Peyer's patch (tissue), 4 donors: ENCODE results near the gene SLC9A8. TPM values are rescaled to one million over a fixed set of nuclear protein-coding genes. Genes with fewer than 3 reads are reported as not detected.

Experiments
- DNase-seq, 3 donors: peaks; one replicate each; pipeline ENCODE4 v3.0.0-alpha.2; 2017 to 2019
- H3K27ac ChIP-seq, 4 donors: fragments of 200-600 bp; sonication (generic); one replicate each; pipeline ENCODE4 v1.5.1; 2016 to 2019
- H3K27me3 ChIP-seq, 2 donors: fragments of 200-600 bp; sonication (generic); one replicate each; pipeline ENCODE4 v1.5.1; 2019
- H3K36me3 ChIP-seq, 3 donors: fragments of 200-600 bp; sonication (generic); one replicate each; pipeline ENCODE4 v1.5.1; 2016 to 2019
- H3K4me1 ChIP-seq, 4 donors: fragments of 200-600 bp; sonication (generic); one replicate each; pipeline ENCODE4 v1.5.1; 2016 to 2019
- H3K4me3 ChIP-seq, 4 donors: fragments of 200-600 bp; sonication (generic); 1 replicate in 3 of 4; 2 replicates in 1 of 4; pipeline ENCODE4 v1.5.1; 2016 to 2019; ENCODE audit warnings: mild to moderate bottlenecking in 1 of 4
- H3K9me3 ChIP-seq, 4 donors: fragments of 200-600 bp; sonication (generic); one replicate each; pipeline ENCODE4 v1.5.1; 2016 to 2019; ENCODE audit warnings: mild to moderate bottlenecking in 1 of 4
- POLR2A ChIP-seq, 2 donors: fragments of 450-650 bp; IDR thresholded peaks; one replicate each; pipeline ENCODE4 v1.5.1; 2017; ENCODE audit warnings: antibody characterized with exemption in 2 of 2, mild to moderate bottlenecking in 2 of 2, moderate library complexity in 2 of 2
- total RNA-seq, 4 donors: library from RNA; depleted of rRNA; stranded (reverse); fragments of >200 nt; gene quantifications; one replicate each; pipeline ENCODE4 v1.1.0, GENCODE V29; 2016
- TF ChIP-seq, protein P1 (sequence below), 6 experiments: fragments of 450-650 bp in 4 of 6; fragments of 200-600 bp in 2 of 6; sonication (generic) in 1 of 6; IDR thresholded peaks; one replicate each; pipeline ENCODE4 v1.5.1; 2017 to 2019; ENCODE audit warnings: antibody characterized with exemption in 6 of 6, mild to moderate bottlenecking in 3 of 6, moderate library complexity in 1 of 6

Gene SLC9A8
- total RNA-seq, 4 donors from 2014 or later, result 15.6 to 24.4 (median 19.8) TPM

- no peak for DNase-seq
- TF ChIP-seq POLR2A (IDR thresholded peaks at IDR 0.05), result no peak
- TF ChIP-seq, protein P1, sequence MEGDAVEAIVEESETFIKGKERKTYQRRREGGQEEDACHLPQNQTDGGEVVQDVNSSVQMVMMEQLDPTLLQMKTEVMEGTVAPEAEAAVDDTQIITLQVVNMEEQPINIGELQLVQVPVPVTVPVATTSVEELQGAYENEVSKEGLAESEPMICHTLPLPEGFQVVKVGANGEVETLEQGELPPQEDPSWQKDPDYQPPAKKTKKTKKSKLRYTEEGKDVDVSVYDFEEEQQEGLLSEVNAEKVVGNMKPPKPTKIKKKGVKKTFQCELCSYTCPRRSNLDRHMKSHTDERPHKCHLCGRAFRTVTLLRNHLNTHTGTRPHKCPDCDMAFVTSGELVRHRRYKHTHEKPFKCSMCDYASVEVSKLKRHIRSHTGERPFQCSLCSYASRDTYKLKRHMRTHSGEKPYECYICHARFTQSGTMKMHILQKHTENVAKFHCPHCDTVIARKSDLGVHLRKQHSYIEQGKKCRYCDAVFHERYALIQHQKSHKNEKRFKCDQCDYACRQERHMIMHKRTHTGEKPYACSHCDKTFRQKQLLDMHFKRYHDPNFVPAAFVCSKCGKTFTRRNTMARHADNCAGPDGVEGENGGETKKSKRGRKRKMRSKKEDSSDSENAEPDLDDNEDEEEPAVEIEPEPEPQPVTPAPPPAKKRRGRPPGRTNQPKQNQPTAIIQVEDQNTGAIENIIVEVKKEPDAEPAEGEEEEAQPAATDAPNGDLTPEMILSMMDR (IDR thresholded peaks at IDR 0.05), result no peak
- Histone ChIP-seq H3K4me3 (no peak overlapping the region), H3K36me3 (peaks cover 0 to 3% (median 0%) of the 10 kb centered on the region in 3 donors), H3K4me1 (no peaks in the 10 kb centered on the region), H3K9me3 (no peaks in the 10 kb centered on the region), H3K27ac (no peak overlapping the region), H3K27me3 (no peaks in the 10 kb centered on the region)
These were observed 22.4 kb downstream of the SLC9A8 start for GRCh38 chr20:49835031-49835430.

GRCh38 chr20:49838546-49838945, 25.9 kb downstream of the SLC9A8 start:
- Histone ChIP-seq H3K36me3 (peaks cover 0 to 12% (median 0%) of the 10 kb centered on the region in 3 donors), H3K4me3 (no peak overlapping the region), H3K27ac (no peak overlapping the region), H3K27me3 (no peaks in the 10 kb centered on the region), H3K4me1 (no peaks in the 10 kb centered on the region), H3K9me3 (no peaks in the 10 kb centered on the region)
- no peak for DNase-seq
- TF ChIP-seq, protein P1 (IDR thresholded peaks at IDR 0.05), result no peak
- no peak for TF ChIP-seq POLR2A (IDR thresholded peaks at IDR 0.05)

- H3K4me1 ChIP-seq, result no peaks in the 10 kb centered on the region
- no peak for DNase-seq
- H3K4me3 ChIP-seq, result no peak overlapping the region
- H3K27me3 ChIP-seq, result no peaks in the 10 kb centered on the region
- H3K9me3 ChIP-seq, result no peaks in the 10 kb centered on the region
- H3K27ac ChIP-seq, result no peak overlapping the region
- no peak for TF ChIP-seq POLR2A (IDR thresholded peaks at IDR 0.05)
- TF ChIP-seq, protein P1 (IDR thresholded peaks at IDR 0.05), result no peak
- peaks cover 0 to 12% (median 0%) of the 10 kb centered on the region in 3 donors for H3K36me3 ChIP-seq
These were observed 30.5 kb downstream of the SLC9A8 start for GRCh38 chr20:49843139-49843538.

DNA sequence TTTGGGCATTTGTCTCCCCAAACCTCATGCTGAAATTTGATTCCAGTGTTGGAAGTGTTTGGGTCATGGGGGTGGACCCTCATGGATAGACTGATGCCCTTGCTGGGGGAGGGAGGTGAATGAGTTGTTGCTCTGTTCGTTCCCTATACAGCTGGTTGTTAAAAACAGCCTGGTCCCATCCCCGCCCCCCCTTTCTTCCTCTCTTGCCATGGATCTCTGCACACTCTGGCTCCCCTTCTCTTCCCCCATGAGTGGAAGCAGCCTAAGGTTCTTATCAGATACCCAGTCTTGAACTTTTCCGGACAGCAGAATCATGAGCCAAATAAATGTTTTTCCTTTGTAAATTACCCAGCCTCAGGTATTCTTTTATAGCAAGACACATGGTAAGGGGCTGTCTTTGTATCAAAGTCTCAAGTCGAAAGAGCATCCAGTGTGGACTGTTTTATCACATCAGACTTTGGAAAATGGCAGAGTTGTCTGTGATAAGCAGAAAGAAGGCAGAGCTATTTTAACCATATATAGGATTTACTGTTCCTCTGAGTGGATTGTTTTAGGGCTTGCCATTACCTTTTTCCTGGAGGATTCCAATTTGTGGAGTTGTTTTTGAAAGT, 31.2 kb downstream of the SLC9A8 start:
- no peak overlapping the region for H3K4me3 ChIP-seq
- H3K27ac ChIP-seq, result no peak overlapping the region
- no peaks in the 10 kb centered on the region for H3K4me1 ChIP-seq
- TF ChIP-seq, protein P1 (IDR thresholded peaks at IDR 0.05), result no peak
- no peak for TF ChIP-seq POLR2A (IDR thresholded peaks at IDR 0.05)
- peaks cover 0 to 19% (median 0%) of the 10 kb centered on the region in 3 donors for H3K36me3 ChIP-seq
- H3K9me3 ChIP-seq, result no peaks in the 10 kb centered on the region
- DNase-seq, result no peak
- no peaks in the 10 kb centered on the region for H3K27me3 ChIP-seq

DNA sequence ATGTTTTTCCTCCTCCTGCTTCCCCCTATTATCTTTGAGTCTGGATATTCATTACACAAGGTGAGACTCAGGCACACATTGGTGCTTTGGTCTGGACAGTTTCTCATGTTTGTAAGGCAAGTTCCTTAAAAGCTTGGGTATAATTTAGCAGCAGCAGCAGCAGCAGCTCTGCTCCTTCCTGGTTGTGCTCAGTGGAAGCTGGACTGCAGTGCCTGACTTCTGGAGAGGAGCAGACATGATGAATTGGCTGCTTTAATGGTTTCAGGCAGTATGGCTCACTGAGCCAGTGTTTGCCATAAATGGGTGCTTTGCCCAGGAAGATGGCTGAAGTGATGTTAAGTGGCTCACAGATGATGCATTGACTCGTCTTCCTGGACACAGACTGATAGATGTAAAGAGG, 32.4 kb downstream of the SLC9A8 start:
- TF ChIP-seq POLR2A (IDR thresholded peaks at IDR 0.05), result no peak
- TF ChIP-seq, protein P1 (IDR thresholded peaks at IDR 0.05), result no peak
- Histone ChIP-seq H3K4me1 (no peaks in the 10 kb centered on the region), H3K36me3 (peaks cover 0 to 29% (median 0%) of the 10 kb centered on the region in 3 donors), H3K9me3 (no peaks in the 10 kb centered on the region), H3K27me3 (no peaks in the 10 kb centered on the region), H3K4me3 (no peak overlapping the region), H3K27ac (no peak overlapping the region)
- DNase-seq, result no peak
